HG02938 (cell line): ENCODE data around the gene CRB2.

Source experiments
- ATAC-seq: cut with Tn5 transposase; IDR thresholded peaks from one replicate; pipeline ENCODE4 v1.9.1; 2021; ENCODE audit warnings: mild to moderate bottlenecking, moderate library complexity; ENCODE audit not compliant: unreplicated experiment

The CRB2 gene

DNA sequence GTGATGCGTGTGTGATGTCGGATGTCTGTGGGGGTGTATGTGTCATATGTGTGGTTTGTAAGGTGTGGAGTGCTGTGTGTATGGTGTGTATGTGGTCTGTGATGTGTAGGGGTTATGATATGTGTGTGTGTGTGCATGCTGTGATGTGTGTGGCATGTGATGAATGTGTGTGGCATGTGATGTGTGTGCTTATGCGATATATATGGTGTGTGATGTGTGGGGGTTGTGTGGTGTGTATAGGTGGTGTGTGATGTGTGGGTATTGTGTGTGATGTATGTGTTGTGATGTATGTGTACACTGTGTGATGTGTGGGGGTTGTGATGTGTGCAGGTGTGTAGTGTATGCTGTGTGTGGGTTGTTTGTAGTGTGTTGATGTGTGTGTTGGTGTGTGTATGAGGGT is 9.2 kb upstream of the CRB2 start:
- no peak for ATAC-seq

DNA sequence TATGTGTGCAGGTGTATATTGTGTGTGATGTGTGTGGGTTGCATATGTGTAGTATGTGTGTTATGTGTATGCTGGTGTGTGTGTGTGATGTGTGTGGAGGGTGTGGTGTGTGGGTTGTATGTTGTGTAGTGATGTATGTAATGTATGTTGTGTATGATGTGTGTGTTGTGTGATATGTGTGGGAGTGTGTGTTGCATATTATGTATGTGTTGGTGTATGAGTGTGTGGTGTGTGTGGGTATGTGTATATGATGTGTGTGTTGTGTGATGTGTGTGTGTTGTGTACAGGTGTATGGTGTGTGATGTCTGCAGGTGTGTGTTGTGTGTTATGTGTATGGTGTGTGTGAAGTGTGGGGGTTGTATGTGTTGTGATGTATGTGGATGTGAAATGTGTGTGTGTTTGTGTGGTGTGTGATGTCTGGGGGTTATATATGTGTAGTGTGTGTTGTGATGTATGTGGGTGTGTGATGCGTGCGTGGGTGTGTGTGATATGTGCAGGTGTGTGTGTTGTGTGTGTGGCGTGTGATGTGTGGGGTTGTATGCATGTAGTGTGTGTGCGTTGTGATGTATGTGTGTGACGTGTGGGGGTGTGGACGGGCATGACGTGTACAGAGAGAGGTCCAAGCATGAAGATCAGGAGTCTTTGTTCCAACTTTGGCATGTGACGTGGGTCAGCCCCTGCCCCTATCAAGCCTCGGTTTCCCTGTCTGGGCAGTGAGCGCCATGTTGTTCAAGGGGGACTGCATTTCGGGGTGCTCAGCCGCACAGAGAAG is 8.5 kb upstream of the CRB2 start:
- no peak for ATAC-seq

DNA sequence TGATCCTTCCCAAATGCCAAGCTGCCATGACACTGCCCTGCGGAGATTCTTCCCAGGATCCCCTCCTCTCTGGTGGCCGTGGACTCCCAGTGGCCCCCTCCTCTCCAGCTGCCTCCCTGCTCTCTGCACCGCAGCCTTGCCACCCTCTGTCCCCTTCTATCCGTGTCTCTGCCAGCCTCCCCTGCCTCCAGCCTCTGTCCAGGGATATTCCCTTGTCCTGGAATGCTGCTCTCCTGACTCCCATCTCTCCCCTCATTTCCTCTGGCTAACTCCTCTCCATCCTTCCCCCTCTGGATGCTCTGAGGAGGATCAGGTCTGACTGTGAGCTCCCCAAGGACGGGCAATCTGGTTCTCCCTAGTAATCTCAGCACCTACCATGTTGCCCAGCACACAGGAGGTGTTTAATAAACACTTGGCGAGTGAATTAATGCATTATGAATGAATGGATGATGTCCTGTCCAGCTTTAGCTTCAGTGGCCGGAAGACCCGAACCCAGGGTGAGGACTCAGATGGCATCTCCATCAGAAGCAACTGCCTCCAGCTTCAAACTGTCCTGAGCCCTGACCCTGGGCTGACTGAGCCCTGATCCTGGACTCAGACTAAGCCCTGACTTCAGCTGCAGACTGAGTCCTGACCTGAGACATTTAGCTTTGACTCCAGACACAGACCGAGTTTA is 7.5 kb upstream of the CRB2 start:
- no peak for ATAC-seq

DNA sequence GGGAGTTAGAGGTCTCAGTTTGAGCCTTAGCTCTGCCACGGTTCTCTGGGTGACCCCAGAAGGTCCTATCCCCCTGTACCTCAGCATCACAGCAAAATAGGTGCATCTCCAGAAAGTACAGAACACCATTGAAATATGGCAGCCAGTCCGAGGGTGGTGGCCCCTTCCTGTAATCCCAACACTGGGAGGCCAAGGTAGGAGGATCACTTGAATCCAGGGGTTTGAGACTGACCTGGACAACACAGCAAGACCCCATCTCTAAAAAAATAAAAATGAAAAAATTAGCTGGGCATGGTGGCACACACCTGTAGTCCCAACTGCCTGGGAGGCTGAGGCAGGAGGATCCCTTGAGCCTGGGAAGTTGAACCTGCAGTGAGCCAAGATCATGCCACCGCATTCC is 7.0 kb upstream of the CRB2 start:
- no peak for ATAC-seq

DNA sequence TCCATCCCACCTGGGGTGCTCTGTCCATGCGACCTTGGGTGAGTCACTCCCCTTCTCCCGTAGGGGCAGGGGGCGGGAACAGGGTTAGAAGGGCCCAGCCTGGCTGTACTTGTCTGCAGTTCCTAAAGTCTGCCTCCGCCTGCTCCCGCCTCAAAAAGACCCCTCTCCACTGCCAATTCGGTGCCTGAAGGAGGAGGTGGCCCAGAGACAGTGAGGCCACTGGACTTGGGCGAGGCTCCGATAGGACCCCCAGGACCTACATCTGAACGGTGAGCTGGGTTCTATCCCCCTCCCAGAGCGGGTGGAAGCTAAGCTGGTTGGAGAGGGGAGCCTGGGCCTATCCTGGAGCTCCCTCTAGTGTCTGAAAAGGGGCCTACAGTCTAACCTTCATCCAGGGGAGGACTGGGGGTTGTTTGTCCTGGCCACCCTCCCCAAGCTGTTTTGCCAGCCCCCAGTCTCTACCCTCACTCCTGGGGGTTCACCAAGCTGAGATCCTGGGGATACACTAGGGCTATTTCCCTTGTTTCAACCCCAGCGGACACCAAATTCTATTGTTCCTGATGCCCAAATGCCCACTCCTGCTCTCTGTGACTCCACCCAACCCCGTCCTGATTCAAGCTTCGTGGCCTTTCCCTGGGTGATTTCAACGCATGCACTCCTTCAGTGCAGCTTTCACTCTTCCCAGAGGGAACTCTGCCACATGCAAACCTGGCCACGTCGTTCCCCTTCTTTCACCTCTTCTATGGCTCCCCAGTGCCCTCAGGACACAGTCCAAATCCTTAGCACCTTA is 6.1 kb upstream of the CRB2 start:
- ATAC-seq: peak; percentile 48

DNA sequence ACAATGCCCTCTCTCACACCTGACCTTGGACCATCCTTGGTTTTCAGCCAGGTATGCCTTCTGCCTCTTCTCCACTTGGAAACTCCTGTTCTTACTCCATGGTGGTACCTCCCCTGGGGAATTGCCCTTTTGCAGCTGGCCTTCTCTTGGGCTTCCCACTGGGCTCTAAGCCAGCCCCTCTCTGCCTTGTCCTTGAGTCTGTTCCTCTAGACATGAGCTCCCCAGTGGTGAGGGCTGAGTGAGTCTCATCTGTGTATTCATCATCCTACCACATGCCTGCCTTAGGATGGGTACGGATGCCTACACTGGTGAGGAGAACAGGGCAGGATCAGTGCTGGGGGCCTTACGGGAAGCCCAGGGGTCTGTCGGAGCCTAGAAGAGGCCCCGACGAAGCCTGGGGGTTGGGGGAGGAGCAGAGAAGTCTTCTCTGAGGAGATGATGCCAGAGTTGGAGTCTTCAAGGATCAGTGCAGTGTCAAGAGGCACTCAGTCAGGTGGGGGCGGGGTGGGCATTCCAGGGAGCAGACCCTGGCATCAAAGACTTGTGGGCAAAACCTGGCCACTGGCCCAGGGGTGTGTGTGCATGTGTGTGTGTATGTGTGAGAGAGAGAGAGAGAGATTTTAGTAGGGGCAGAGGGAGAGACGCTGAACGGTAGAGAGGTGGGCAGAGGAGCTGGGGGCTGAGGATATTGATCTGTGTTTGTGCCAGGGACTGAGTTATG is 5.2 kb upstream of the CRB2 start:
- ATAC-seq: no peak

DNA sequence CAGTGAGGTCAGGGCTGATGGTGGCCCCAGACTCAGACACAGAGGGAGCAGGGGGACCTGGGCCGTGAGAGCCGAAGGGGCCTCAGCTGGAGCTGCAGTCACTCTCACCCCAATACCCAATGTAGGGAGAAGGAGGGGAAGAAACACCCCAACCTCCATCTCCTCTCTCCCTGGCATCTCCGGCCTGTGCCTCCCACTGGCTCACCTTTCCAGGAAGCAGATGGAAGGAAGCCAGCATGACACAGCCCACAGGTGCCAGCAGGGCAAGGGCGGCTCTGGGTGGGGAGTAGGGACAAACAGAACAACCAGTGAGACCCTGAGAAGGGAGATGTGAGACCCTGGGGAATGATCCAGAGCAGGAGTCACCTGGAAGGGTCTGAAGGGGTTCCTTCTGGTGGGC is 3.0 kb upstream of the CRB2 start:
- no peak for ATAC-seq

DNA sequence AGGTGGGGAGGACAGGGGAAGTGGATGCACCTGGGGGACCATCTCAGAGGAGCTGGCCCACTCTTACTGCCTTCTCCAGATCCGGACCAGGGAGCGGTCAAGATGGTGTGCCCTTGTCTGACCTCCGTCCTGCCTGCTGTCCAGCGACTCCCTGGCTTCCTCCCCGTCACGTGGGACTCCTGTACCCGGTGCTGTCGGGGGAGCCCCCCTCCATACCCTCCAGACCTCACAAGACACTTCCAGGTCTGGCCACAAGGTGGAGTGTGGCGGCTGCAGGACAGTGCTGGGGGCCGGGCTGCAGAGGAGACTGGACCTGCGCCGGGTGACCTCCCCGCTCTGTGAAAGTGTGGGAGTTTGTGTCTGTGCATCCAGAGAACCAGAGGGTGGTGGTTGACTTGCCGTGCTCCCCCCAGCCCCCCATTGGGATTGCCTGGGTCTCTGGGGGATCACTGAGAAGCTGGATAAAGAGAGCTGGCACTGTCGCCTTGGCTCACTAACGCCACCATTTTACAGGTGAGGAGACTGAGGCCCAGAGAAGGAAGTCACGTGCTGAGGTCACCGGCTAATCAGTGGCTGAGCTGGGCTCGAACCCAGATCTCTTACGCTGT is 1.9 kb upstream of the CRB2 start:
- peak; percentile 63 for ATAC-seq

DNA sequence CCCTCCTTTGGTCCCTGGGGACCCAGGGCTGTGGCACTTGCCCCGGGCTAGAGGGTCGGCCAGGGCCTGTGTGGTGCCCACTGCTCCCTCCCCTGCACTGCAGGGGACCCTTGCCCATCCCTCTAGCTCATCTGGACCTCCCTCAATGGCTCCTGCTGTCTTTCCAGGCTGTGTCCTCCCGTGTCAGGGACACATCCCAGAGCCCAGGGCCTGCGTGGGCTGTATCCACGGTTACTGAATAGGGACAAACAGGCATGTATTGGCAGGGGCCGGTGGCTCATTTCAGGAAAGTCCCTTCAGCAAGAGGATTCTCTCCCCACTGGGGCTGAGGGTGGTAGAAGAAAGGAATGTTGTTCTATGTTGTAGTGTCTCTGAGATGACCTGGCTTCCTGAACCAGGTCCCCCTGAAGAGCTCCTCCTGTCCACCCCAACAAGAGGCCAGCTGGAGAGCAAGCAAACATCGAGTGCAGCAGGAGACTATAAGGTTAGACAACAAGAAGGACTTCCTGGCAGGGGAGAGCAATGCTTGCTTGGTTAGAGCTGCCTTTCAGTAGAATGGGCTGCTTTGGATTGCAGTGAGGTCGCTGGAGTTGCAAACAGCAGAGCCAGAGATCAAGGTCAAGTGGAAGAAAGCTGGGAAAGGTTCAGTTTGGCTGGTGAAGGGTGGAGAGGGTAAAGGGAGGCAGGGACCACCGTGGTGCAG is 1.0 kb upstream of the CRB2 start:
- ATAC-seq: no peak

DNA sequence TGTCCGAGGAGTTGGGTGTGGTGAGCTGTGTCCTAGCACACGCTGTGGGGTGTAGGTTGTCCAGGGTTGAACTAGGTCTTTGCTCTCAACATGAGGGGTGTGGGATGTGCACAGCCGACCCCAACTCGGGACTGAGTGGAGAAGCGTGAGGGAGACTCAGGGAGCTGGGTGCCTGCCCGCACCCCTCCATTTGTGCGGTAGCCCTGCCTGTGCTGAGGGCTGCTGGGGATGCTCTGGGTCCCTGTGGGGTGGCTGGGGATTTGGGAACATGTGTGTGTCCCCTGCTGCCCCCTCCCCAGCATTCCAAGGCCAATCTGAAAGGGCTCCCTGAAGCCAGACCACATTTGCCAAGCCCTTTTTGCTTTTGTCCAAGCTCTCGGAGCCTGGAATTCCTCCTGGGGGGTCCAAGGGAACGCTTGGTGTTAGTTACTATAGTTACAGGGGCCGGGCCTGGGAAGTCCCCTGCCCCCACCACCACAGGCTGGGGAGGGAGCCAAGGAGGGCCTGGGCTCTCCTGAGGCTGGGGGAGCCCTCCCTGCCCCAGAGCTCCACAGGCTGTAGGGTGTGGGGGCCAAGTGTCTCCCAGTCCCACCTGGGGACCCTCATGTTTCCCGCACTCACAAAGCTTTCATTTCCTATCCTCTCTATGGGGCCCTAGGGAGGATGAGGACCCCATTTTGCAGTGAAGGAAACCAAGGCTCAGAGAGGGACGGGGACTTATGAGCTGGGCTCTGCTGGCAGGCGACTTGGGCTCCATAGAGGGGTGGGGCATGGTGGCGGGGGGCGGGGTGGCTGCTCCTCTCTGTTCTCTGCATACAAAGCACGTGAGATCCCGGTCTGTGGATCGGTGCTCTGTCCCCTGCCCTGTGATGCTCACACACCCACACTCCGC is 1.1 kb downstream of the CRB2 start:
- ATAC-seq: no peak

DNA sequence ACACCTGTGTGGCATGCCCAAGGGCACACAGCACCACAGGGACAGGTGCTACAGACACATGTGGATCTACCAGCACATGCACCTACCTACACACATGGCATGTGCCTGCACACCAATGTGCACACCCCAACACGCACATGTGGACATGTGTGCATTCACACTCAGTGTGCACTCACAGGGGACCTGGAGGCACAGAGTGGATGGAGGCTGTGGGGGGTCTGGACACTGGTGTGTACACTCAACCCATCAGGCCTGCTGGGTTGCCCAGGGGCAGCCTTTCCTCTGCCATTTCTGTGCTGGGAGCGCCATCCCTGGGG is 1.7 kb downstream of the CRB2 start:
- no peak for ATAC-seq

DNA sequence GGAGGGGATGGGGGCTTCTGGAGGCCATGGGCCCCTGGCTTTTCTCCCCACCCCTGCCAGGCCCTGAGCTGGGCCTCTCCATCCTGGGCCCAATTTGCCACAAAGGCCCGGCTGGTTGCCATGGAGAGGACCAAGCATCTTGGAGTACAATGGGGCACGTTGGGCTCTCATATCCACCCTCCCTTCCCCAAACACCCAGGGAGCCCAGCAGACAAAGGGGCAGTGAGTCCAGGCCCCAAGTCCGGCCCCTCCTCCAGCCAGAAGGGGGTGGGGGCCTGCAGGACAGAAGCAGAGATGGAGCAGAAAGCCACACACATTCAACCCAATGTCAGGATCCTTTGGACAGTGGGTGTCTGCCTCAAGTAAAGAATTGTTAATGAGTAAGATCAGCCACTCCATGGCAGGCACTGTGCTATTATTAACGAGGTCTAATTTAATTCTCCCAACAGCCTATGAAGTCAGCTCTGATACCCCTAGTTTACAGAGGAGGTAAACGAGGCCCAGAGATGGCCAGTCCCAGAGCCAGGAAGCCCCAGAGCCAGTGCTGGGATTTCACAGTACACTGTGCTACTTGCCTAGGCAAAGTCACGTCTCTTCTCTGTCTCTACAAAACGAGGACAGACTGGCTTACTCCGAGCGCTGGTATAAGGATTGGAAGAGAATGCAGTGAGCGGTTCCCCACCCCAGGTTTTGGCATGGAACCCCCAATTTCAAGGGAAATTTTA is 2.3 kb downstream of the CRB2 start:
- ATAC-seq: no peak

DNA sequence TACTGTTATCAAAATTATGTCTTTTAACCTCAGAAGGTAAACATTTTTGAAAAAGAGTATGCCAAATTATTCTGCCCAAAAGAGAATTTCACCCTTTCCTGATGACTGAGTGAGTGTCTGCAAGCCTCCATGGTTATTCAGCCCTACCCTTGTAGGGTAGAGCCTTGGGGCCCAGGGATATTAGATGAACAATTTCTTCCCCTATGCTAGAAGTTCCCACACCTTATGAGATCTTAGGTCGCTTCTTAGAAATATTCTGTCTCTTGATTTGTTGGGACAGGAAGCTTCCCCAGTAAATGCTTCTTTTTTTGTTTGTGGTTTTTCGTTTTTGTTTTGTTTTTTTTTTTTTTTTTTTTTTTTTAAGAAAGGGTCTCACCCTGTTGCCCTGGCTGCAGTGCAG is 3.1 kb downstream of the CRB2 start:
- ATAC-seq: no peak

DNA sequence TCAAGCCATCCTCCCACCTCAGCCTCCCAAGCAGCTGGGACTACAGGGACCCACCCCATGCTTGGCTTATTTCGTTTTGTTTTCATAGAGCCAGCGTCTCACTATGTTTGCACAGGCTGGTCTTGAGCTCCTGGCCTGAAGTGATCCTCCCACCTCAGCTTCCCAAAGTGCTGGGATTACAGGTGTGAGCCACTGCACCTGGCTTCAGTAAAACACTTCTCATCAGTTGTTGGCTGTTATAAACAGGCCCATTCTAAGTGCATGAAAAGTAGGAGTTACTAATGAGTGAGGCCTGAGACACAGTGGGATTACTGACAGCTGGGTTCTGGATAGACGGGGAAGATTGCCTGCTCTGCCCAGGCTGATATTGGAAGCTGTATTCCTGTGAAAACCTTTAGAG is 3.5 kb downstream of the CRB2 start:
- ATAC-seq: no peak

DNA sequence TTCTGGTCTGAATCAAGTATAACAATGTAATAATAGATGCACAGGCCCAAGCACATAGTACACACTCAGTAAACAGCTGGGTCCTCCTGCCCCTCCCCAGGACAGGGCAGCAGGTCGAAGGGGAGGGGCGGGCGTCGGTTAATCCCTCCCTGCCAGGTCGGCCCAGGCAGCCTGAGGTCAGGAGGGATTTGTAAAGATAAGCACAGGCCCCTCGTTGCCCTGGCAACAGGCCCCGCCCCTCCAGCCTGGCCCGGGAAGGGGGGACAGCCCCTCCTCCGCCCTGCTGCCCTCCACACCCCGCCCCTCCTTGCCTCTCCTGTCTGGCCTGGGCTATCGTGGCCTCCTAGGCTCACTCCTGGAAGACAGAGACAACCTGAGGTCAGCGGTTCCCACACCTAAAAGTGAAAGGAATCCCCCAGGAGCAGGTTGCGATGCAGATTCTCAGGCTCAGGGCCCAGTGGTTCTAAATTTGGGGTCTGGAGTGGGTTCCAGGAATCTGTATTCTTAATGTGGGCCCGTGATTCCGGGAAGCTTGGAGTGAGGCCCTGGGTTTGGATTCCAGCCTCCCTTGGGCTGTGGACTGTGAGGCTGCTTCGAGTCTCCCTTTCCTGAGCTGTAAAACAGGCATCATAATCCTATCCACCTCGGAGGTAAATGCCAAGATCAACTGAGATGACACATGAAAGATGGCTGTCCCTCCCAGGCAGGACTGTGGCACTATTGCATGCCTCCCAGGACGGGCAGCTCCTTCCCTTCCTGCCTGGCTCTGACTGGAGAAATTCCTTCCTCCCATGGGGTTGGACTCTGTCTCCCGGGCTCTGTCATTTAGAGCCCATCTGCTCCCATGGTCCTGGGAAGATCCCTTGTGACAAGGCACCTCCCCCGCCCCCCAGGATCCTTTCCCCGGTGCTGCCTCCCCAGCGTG is 4.4 kb downstream of the CRB2 start:
- ATAC-seq: no peak

DNA sequence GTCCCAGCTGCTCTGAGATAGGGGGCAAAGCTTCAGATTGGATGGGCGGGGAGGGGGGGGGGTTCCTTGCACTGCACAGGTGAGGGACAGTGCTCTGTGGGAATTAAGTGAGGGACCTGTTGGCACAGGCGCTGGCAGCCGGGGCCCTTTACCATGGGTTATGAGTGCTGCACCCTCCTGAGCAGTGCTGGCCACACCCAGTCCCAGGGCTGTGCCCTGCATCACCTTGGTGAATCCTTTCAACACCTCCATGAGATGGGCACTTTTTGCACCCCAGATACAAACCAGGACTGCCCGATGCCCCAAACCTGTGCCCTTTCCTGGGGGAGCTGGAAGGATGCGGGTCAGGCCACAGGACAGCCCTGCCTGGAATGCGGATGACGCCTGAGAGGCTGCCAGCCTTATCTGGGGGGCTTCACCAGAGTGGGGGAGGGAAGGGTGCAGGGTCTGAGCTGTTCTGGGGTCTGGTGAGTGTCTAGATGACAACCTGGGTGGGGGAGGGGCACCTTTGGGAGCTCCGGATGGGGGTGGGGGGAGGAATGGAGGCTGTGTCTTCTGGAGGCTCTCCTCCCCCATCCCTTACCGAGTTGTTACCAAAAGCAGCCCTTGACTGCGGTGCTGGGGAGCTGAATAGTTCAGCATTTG is 5.2 kb downstream of the CRB2 start:
- no peak for ATAC-seq
